Measurements from ENCODE around the gene IL10.

IL10 gene

GRCh38 chr1:206722751-206723461 lies 49.4 kb downstream of the IL10 start:
- H3K4me3 ChIP-seq (replicated peaks in 1 of 2; ENCODE audit: low read depth in 2 of 2, low read length in 2 of 2), result no peak overlapping the region
- TF ChIP-seq CTCF (IDR thresholded peaks at IDR 0.05; ENCODE audit: low read depth, low read length), result no peak
- peak in 1 of 2 donors; percentile 66 for DNase-seq (ENCODE audit: low read depth in 2 of 2)

- DNase-seq (ENCODE audit: low read depth in 2 of 2), result no peak
- no peak overlapping the region for H3K4me3 ChIP-seq (replicated peaks in 1 of 2; ENCODE audit: low read depth in 2 of 2, low read length in 2 of 2)
- TF ChIP-seq CTCF (IDR thresholded peaks at IDR 0.05; ENCODE audit: low read depth, low read length), result no peak
Measured at GRCh38 chr1:206721454-206721853, 50.8 kb downstream of the IL10 start.

- no peak overlapping the region for H3K4me3 ChIP-seq (replicated peaks in 1 of 2; ENCODE audit: low read depth in 2 of 2, low read length in 2 of 2)
- TF ChIP-seq CTCF (IDR thresholded peaks at IDR 0.05; ENCODE audit: low read depth, low read length), result no peak
- no peak for DNase-seq (ENCODE audit: low read depth in 2 of 2)
Measured at GRCh38 chr1:206719169-206719839, 53.0 kb downstream of the IL10 start.

- no peak overlapping the region for H3K4me3 ChIP-seq (replicated peaks in 1 of 2; ENCODE audit: low read depth in 2 of 2, low read length in 2 of 2)
- TF ChIP-seq CTCF (IDR thresholded peaks at IDR 0.05; ENCODE audit: low read depth, low read length), result no peak
- no peak for DNase-seq (ENCODE audit: low read depth in 2 of 2)
Measured at GRCh38 chr1:206717674-206717989, 54.7 kb downstream of the IL10 start.
